HG02798 (cell line): ENCODE results near the gene ANKDD1A.

Experiments
- ATAC-seq: cut with Tn5 transposase; IDR thresholded peaks from one replicate; pipeline ENCODE4 v1.9.1; 2021; ENCODE audit warnings: mild to moderate bottlenecking; ENCODE audit not compliant: unreplicated experiment, poor library complexity

ANKDD1A gene

DNA sequence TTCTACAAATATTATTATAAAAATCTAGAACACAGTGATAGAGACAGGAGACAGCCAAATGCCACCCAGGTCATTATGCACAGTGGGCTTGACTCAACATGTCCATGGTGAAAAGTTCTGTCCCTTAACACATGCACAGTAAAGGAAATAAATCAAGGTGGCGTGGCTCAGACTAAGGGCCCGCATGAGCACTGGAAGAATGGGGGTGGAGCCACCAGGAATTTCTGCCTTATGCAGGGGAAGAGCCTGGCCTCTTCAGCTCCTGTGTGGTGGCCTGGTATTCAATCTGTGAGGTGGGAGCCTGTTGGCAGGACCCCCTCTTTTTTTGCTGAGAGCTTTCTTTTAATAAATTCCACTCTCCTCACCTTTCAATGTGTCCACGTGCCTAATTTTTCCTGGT is 95.2 kb downstream of the ANKDD1A start:
- no peak for ATAC-seq
